NCI-H146 treated with DMSO at 0.1 percent for 48 hours (cell line): ENCODE results near the gene CELA3A.
"Not testable (repeated sequence)": the region's sequence is repeated elsewhere in the genome, so short reads cannot be mapped to it uniquely, and the experiment has no call there.

Experiments used
- DNase-seq: peaks from one replicate; lab custom pipeline; 2025; ENCODE audit not compliant: unreplicated experiment; lab: John Stamatoyannopoulos, UW

The CELA3A gene

DNA sequence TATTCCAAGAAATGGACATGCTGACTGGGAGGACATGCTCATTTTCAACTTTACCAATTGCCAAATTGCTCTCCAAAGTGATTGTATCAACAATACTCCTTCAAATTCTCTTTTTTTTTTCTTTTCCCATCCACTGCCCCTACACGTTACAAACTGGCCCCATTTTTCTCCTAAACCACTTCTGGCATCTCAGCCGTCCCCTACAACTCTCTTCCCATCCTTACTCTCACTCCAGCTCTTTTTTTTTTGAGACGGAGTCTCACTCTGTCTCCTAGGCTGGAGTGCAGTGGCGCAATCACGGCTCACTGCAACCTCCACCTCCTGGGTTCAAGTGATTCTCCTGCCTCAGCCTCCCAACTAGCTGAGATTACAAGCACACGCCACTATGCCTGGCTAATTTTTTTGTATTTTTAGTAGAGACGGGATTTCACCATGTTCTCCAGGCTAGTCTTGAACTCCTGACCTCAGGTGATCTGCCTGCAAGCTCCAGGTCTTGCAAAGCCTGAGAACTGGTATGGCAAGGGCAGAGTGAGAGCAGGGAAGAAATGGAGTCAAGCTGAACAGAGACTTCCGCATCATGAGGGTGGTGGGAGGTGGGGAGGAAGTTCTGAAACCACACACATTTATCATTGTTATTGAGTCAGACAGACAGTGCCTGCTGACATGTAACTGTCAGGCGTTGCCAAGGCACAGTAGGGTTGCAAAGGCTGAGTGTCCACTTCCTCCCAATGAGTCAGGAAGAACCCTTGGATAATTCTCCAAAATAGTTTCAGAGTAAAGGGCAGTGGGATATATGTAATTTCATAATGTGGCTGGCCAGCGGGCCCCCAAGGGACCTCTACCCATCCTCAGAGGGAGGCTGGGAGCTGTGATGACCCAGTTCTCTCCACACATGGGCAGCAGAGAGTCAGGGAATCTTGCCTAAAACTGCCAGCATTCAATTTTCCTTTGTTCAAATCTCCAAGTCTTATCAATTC is 17.4 kb downstream of the CELA3A start:
- no peak for DNase-seq

GRCh38 chr1:22021061-22021460 is 19.6 kb downstream of the CELA3A start:
- no peak for DNase-seq

DNA sequence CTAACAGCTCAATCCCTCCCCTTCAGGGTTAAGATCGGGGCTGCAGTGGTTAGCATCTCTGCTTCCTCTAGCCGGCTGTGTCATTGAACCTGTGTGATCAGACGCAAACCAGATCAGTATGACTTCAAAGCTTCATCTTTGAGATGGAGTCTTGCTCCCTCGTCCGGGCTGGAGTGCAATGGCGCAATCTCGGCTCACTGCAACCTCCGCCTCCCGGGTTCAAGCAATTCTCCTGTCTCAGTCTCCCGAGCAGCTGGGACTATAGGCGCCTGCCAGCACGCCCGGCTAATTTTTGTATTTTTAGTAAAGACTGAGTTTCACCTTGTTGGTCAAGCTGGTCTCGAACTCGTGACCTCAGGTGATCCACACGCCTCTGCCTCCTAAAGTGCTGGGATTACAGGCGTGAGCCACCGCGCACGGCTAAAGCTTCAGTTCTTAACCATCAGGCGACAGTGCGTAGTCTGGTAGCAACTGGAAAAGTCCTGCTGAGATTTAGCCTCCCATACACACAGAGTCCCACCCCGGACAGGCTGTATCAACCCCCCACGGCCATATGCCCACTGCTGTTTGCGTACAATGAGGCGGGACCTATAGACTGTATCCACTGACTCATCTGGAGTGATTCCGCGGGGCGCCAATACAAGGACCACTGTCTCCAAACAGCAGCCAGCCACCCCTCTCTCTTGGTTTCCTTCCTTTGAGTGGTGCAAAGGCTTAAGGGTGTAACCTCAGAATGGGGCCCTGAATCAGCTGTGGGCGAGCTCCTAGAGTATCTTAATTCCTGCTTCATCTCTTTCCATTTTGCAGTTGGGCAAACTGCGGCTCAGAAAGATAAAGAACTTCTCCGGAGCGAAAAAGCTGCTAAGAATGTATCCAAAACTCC is 23.3 kb downstream of the CELA3A start:
- DNase-seq: peak; percentile 71

DNA sequence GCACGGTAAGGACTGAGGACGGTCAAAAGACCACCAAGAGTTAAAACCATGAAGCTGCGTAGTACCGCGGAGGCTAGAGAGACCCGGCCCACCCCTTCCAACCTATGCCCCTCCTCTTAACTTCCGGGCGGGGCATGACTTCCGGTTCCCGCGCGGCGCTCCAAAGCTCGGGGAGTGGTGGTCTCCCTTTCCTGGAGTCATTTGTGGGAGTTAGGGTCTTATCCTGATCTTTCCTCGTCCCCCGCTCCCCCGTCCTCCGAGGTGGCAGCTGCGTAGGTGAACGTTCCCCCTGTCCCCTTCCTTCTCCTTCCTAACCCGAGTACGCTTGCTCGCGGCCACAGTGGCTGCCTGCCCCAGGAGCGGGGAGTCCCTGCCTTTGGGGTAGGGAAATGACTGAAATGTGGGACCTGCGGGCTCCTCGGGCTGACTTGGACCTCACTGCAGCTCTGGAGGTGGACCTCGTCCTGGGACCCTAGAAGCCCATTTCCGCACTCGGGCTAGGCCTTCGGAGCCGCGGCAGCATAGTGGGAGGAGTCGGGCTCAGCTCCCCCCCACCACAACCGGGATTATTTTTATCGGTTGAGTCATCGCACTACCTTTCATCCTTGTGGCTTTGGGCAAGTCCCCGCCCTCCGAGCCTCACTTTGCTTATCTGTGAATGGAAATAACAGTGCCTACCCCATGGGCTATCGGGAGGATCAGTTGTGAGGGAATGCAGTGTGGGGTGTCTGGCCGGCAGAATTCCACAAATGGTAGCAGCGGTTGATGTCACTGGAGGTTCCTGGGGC is 24.1 kb downstream of the CELA3A start:
- DNase-seq: peak; percentile 71

DNA sequence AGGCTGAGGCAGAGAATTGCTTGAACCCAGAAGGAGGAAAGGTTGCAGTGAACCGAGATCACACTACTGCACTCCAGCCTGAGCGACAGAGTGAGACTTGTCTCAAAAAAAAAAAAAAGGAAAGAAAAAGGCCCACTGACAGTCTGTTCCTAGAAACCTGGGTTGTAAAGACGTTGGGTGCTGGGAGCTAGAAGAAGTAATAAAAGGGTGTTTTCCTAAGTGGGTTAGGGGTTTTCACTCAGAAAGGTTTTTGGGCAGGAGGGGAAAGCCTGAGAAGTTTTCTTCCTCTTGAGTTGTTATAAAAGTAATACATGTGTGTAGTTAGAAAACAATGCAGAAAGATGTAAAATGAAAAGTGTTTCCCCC is 25.4 kb downstream of the CELA3A start:
- DNase-seq: no peak

DNA sequence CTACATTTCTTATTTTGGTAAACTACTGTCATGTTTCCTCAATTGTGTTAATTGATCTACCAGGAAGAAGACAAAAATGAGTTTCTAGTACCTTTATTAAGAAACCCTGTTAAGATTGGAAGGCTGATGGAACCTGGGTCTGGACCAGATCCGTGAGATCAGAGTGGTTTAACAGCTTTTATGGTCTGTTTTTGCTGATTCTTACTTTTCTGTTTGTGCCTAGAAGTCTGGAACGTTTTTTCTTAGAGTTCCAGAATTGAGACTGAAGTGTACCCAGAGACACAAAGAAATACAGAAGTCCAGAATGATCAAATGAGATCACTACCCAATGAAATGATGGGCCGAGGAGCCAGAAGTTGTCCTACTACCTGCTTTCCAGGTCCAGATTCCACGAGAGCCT is 28.6 kb downstream of the CELA3A start:
- DNase-seq: no peak

- DNase-seq: no peak
Observed at GRCh38 chr1:22030473-22030872, 29.0 kb downstream of the CELA3A start.

- no peak for DNase-seq
Observed at GRCh38 chr1:22031214-22031962, 29.9 kb downstream of the CELA3A start.

- DNase-seq: not testable (repeated sequence)
Observed at GRCh38 chr1:22034834-22035233, 33.4 kb downstream of the CELA3A start.

DNA sequence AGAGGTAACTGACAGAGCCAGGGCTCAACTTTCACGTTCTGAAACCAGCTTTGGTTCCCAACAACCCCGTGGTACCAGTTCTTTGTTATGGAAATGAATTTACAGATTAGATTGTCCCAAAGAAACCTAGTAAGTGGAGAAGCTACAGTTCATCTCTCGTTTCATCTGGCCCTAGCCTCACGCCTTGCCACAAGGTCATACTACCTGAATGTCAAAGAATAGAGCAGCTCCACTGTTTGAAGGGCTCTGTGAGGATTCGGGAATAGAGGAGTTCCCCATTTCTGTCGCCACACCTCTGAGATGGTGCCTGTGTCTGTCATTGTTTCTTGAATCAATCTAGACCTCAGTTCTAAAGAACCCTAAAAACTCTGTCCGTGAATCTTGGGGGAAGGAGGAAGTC is 36.1 kb downstream of the CELA3A start:
- no peak for DNase-seq

- no peak for DNase-seq
Observed at GRCh38 chr1:22038036-22038435, 36.6 kb downstream of the CELA3A start.

DNA sequence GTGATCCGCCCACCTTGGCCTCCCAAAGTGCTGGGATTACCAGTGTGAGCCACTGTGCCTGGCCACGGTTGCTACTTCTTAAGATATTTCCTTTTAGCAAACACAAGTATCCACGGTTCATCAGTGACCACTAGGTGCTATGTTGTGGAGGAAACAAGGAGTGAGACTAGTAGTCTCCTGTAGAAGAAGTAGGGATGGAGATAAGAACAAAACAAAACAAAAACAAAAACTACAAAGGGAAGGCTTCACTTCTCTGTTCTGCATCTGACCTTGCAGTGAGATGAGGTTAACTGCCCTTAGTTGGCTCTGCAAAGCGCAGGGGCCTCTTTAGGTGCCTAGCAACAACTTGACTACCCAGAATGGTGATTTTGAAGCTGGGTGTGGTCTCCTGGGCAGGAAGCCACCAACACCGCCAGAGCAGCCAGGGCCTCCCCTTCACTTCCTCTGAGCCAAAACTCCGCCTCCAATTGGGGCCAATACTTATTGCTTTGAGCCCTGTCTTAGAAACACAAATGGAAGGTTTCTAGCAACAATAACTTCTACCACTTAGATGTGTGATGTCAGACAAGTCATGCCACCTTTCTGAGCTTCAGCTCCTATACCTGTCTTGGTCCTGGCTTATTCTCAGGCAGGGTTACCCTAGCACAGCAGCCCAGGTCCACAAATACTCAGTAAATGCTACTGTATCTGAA is 38.3 kb downstream of the CELA3A start:
- peak; percentile 8 for DNase-seq

DNA sequence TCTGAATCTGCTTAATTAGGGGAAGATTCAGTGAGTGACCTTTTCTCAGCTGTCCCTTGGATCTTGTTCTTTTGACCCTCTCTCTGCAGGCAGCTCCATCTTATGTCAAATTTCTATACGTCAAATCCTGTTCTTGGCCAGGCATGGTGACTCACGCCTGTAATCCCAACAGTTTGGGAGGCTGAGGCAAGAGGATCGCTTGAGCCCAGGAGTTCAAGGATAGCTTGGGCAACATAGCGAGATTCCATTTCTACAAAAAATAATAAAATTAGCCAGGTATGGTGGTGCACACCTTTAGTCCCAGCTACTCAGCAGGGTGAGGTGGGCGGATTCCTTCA is 38.8 kb downstream of the CELA3A start:
- no peak for DNase-seq

DNA sequence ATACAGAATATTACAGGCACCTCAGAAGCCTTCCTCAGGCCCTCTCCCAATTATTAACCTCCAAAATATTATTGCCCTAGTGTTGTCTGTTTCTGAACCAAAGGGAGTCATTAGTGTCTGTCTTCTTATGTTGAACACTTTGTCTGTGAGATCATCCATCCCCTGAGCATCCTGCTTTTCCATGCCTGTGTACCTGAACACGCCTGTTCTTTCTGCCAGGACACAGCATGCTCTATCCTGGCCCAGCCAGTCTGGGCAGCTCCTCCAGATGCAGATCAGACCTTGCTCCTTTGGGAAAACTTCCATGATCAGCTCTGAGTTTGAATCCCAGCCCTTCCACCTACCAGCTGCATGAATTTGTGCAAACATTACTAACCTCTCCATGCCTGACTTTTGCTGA is 40.0 kb downstream of the CELA3A start:
- no peak for DNase-seq

DNA sequence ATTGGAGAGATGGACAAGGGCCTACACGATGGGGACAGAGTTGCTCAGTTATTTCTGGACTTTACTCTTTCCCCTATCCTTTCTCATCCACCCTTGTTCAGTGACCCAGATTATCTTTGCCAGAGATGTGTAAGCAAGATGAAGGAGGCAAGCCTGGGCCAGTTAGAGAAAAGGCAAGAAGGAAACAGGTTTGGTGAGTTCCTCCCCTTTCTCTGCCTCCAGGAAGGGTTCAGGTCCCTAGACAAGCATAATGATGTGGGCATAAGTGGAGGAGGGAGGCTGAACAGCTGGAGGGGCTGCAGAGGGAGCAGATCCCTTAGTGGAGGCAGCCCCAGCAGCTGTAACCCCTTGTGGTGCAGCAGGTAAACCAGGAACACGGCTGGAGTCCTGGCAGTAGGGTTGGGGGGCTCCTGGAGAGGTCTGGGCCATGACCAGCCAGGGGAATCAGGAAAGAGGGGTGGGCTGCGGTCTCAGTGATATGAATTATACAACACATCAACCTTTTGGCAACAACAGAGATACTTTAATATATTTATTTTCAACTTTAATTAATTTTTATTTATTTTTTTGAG is 41.8 kb downstream of the CELA3A start:
- DNase-seq: no peak

DNA sequence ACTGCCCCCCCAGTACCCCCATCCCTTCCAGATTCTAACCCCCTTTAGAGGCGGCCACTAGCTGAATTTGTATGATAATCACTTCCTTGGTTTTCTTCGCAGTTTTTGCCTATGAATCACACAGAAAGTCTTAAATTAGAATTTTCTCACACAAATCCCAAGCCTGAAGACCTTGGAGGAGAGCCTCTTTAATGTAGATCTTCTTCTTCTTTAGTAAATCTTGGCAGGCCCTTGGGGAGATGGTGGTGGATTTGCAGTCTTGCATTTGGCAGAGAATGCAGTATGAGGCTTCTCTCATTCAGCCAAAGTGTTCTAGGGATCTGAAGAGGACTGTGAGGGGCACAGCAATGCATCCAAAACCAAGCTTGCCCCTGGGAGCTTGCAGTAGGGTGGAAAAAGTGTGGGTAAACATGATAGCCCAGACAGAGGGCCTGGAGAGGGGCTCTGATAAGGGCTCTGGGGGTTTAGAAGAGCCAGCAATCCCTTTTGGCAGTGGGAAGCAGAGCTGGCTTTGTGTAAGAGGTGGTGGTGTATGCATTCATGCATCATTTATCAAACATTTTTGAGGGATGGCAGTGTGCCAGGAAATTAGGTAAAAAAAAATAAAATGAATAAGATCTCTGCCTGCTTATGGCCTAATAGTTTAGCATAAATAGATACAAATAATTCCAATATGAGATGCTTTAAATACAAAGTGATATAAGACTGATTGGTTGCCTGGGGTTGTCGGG is 43.4 kb downstream of the CELA3A start:
- no peak for DNase-seq

- no peak for DNase-seq
Observed at GRCh38 chr1:22045604-22046228, 44.3 kb downstream of the CELA3A start.

GRCh38 chr1:22048351-22049192 is 47.1 kb downstream of the CELA3A start:
- no peak for DNase-seq
